GM19023 (cell line): ENCODE data around the gene KCNA10.
"Not testable (repeated sequence)": the region's sequence is repeated elsewhere in the genome, so short reads cannot be mapped to it uniquely, and the experiment has no call there.

Experiments used
- ATAC-seq: cut with Tn5 transposase; IDR thresholded peaks from one replicate; pipeline ENCODE4 v1.9.1; 2021; ENCODE audit warnings: mild to moderate bottlenecking, moderate library complexity; ENCODE audit not compliant: unreplicated experiment

Gene KCNA10

DNA sequence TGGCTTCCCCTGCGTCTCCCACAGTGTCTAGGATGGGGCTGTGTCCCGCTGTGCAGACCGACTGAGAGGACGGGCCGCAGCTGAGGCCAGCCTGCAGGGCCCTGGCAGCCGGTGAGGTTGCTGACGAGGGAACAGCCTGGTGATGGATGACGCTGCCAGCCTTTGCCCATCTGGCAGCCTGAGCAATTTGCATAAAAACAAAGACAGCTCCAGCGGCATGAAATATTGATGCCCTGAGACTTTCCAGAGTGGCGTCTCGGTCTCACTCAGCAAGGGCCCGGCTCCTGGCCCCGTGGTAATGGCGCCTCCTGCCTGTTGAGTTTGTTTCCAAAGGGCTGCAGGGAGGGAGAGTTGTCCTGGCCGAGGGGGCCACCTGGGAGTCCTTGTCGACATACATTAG, 19.1 kb upstream of the KCNA10 start:
- no peak for ATAC-seq

DNA sequence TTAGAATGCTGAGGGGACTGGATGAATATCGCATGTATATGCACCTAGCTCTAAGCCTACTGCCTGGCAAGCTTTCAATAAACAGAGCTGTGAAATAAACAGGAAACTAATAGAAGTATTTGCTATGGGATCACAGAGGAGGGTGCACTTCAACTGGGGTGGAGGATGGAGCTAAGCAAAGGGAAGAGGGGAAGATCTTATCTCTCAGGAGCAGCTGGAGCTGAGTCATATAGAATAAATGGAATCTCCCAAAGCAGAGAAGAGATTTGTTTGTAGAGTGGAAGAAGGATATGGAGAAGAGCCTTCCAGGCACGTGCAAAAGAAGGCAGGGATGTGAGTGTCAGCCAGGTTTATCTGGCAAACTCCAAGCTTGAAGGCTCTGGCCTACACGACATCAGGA, 17.0 kb upstream of the KCNA10 start:
- no peak for ATAC-seq

DNA sequence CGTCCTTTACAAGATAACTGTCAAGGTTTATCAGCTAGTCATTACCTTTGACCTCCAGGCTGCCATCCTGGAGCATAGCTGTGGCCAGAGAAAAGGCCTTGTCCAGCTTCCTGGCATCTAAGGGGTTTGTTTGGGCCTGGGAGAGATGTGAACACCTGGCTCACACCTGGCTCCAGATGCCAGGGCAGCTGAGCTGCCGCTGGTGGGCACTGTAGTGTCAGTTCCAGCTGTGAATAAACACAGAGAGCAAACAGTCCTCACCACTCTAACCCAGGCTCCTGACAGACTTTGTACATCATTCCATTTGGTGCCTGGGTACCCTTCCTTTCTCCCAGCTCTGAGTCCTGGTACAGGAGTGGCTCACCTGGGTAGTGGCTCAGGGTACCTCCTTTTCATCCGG, 14.3 kb upstream of the KCNA10 start:
- no peak for ATAC-seq

DNA sequence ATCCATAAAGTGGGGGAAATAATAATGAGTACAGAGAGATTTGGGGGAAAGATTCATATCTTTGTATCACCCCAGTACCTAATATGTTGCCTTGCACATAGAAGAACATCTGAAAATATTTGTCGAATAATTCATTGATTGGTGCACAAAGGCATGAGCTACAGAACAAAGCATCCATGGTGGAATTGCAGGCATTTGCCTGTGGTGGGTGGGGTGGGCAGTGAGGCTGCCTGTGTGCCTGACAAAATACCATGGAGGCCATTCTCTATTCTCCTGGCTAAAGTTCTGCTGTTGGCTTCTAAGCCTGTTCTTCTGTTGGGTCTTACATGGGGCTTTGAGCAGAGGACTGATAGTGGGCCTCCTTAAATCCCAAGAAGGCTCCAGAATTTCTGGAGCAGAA, 10.0 kb upstream of the KCNA10 start:
- ATAC-seq = no peak

DNA sequence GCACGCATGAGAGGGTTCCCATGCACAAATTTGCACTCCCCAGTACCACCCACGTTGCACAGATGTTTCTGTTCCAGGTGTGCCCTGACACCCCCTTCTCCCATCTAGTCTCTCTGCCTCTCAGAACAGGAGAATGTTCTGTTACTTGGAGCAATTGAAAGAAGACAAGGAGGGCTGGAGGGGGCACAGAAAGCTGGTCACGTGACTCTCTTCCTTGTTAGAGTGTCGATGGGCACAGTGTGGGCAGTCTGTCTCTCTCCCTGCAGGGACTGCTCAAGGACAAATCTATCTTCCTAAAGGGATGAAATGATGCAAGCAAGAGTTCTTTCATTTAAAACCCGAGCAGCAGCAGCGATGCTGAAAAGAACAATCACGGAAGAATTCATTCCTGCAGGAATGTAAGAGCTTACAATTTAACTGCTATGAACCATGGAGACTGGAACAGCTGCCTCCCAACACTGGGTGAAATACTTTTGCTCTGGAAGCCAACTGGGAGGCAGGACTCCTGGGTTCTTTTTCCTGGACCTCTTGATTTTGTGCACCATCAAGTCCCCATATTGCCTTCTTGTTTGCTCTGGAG, 7.3 kb upstream of the KCNA10 start:
- ATAC-seq = no peak

DNA sequence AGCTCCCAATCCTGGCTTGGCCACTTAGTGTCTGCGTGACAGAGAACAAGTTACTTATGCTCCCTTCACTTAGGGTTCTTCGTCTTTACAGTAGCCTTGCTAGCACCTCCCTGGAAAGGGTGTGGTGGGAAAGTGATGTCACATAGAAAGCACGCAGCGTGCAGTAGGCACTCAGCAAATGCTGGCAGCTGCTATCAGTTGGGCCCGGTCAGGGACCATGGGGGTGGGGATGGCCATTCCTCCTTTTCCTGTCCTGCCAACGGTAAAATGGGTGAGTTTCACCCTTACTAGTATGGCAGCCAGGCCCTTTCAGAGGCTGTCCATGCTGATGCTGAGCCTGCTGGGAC, 6.2 kb upstream of the KCNA10 start:
- ATAC-seq = no peak

DNA sequence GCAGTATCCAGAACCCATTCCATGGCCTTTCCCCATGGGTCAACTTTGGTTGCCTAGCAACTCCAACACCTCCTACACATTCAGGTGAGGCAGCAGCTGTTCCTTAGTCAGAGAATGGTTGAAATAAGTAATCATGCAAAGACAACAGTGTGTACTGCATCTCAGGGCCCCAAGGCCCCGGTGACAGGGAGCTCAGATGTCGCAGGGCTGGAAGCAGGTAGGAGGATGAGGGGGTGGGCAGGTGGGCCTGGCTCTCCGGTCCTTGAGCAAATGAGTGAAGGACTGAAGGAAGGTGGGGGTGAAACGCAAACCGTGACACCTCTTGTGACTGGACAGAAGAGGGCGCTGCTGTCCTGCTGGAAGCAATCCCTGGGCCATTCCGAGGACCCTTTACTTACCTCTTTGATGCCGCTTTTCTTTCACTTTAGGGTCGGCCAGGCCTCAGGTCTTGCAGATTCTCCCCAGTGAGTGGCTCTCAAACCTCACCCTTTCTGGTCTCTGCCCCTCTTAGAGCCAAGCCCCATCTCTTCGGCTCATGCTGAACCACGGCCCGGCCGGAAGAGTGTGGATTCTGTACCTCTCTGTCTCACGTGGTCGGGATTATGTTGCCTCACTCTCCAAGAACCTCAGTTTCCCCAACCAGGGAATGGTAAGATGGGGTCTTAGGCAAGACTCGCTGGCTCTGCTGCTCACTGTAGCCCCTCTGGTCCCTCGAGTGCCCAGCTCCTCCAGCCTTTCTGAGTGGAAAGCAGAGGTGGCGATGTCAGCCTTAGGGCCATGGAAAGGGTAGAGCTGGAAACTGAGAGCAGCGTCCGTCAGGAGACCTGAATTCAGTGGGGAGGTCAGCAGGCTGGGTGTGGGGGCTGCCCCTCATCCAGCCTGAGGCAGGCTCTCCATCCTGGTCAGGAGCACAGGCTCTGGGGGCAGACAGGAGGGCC, 5.6 kb upstream of the KCNA10 start:
- ATAC-seq = no peak

DNA sequence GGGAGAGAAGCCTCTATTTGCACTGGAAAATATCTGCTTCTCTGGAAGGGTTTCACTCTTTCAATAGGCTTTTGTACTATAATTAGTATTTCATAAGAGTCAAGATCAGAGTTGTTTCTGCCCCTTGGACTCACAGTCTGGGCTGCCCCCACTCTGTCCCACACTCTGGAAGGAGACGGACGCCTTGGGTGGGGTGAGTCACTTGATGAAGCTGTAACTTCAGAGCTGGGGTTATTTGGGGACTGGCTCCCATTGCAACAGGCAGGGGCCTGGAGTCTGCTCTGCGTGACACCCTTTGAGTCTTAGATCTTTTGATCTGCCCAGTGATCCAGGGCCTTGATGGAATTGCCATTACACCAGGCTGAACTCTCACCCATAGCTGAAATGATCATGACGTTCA, 4.0 kb upstream of the KCNA10 start:
- no peak for ATAC-seq

DNA sequence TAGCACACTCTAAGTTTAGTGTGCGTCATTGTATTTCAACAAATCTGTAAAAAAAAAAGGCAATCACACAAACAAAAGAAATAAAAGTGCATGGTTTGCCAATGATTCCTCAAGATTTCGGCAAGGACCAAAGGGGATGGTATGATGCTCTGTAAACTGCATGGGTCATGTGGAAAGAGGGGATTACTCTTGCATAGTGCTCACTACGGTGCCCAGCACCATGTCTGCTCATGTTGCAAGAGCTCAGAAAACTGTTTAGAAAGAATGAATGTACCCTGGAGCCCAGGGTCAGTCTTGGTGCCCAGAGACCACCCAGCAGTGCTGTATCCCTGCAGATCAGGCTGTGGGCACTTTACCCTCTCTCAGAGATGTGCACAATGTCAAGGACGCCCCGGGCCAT, 3.6 kb upstream of the KCNA10 start:
- no peak for ATAC-seq

DNA sequence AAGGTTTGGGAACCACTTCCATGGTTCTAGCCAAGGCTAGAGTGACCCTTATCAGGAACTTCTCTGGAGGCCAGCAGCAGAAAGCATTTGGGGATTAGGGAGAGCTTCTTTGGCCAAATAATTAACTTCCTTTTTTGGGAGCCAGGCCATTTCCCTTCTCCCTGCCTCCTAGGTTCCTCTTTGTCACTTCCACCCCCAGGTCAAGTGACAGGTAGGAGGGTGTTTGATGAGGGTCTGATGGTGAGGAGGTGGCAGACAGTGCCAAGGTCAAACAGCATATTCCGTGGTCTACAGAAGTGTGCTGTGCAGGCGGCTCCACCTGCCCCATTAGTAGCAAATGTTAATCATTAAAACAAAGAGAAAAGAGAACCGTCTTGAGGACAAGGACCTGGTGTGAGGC, 1.9 kb upstream of the KCNA10 start:
- ATAC-seq = no peak

DNA sequence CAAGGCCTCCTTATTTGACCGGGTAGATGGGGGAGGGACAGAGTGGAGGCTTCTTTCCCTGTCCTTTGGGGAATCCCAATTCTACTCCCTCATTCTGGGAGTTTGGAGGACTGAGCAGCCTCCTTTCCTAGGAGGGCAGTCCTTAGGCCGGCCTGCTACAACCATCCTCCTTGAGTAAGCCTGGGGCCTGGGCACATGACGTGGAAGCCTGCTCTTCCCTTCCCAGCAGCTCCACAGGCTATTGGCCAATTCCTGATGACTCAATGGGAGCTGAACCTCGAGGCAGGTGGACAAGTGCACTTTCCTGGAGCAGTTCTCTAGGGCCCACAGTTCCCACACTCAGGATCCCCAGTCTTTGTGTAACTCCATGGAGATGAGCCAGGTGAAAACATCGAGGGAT, 3.1 kb downstream of the KCNA10 start:
- ATAC-seq = no peak

DNA sequence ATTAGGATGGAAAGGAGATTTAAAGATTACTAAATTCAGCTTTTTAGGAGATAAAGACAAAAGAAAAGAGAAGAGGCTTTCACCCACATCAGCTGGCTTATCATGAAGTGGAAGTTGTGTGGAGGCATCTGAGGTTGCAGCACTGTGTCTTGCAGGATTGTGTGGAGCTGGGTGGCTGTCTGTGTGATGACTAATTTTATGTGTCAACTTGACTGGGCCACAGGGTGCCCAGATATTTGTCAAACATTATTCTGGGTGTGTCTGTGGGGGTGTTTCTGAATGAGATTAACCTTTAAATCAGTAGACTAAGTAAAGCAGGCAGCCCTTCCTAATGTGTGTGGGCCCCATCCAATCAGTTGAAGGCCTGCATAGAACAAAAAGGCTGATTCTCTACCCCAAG, 3.9 kb downstream of the KCNA10 start:
- no peak for ATAC-seq

DNA sequence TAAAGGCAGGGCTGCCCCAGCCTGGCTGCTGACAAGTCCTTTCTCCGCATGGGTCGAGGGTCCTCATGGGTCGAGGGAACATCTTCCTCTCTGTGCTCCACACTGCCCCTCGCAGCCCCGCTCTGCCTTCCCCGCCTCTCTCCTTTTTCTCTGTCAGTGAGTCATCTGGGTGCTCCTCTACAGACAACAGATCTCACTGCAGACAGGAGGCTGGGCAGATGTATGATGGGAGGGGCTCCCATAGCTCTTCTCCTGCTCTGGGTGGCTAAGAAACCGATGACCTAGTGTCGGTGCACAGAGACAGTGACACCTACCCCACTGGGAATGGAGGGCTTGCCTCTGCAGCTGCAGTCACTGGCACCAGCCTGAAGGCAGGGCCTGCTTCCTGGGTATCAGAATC, 5.5 kb downstream of the KCNA10 start:
- no peak for ATAC-seq

DNA sequence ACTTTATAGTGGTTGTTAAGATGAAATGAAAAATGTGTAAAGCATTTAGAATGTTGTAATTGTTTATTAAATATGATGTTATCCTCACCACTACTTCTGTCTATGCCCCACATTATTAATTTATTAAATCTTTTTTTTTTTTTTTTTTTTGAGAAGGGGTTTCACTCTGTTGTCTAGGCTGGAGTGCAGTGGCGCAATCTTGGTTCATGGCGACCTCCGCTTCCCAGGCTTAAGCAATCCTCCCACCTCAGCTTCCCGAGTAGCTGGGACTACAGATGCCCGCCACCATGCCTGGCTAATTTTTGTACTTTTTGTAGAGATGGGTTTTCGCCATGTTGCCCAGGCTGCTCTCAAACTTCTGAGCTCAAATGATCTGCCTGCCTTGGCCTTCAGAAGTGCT, 7.5 kb downstream of the KCNA10 start:
- no peak for ATAC-seq

DNA sequence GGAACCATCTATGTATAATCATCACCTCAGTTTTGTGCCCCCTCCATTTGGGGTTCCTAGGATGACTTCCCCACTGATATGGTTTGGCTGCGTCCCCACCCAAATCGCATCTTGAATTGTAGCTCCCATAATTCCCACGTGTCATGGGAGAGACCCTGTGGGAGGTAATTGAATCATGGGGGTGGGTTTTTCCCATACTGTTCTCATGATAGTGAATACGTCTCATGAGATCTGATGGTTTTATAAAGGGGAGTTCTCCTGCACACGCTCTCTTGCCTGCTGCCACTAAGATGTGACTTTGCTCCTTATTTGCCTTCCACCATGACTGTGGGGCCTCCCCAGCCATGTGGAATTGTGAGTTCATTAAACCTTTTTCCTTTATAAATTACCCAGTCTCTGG, 8.1 kb downstream of the KCNA10 start:
- ATAC-seq = not testable (repeated sequence)

DNA sequence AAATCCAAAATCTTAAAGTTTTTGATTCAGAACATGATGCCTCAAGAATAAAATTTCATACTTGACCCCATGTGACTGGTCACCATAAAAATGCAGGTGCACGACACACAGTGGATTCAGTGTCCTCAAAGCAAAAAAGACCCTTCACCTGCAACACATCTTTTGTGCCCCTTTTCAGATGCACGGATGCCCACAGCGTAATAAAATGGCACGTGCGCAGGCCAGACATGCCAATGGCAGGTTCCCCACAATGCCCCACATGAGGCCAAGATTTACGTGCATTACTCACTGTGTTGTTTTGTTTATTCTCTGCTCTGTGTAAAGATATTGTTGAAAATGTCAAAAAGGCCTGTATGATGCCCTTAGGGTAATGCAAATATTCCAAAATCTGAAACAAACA, 9.3 kb downstream of the KCNA10 start:
- no peak for ATAC-seq

DNA sequence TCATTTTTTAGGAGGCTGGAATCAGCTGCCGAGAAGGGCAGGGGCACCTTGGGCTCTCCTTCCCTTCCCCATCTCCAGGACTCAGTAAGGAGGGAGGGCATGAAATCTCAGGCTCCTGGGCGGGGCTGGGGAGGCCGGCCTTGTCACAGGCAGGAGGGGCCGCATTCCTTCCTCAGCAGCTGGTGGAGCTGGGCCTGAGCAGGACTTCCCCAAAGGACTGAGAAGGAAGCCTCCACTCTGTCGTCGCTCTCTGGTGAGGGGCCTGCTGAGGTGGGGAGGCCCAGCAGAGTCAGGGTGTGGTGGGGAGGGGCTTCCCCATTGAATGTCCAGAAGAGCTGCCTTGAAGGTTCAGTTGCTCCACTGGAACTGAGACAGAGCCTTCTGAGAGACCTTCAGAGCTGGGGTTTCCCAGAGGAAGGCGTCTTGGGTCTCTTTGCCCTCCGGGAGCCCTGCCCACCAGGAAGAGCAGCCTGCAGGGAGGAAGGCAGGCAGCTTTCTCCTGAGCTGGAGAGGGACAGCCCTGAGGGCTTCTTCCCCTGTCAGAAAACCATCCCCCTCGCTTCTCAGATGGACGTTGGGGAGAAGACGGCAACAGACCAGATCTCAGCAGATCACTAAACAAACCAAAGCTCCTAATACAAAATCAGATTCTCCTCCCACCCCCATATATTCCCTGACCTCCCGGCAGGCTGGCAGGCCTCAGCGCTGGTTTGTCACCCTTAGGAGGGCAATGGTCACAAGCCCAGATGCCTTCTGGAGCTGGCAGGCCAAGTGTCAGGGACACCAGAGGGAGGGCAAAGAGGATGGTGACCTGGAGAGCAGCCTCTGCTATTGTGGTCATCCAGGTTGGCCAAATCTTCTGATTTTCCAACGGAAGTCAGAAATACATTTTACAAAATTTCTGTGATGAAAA, 10.7 kb downstream of the KCNA10 start:
- ATAC-seq = no peak

DNA sequence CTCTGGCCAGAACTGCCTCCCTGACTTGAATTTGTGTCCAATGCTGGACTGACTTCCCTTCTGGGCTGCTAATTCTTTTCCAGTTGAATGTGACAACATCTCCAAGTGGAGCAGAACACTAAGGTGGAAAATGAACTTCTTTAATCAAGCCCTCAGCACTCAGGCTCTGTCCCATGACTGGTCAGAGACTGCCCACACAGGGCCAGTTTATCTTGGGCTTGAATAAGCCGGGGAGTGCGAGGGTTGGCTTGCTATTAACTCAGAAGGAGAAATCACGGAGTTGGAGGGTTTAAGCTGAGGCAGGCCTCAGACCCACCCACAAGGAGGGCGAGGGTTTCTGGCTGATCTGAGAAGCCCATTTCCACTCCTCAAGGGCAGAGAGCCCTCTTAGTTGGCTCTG, 12.4 kb downstream of the KCNA10 start:
- ATAC-seq = no peak

DNA sequence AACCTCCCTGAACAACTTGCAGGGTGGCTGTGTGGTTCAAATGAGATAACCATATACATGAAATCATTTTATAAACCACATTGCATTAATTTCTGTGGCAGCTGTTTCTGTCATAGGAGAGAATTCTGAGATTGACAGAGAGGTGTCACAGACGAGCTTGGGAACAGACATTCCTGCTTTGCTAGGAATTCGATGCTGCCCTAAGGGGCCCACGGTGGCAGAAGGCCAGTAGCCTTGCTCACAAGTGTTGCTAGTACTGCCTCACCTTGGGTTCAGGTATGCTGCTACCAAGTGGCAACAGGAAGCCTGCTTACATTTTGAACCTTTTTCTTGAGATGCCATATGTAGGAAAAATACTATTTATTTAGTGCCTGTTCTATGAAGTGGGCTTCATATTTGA, 13.4 kb downstream of the KCNA10 start:
- no peak for ATAC-seq

DNA sequence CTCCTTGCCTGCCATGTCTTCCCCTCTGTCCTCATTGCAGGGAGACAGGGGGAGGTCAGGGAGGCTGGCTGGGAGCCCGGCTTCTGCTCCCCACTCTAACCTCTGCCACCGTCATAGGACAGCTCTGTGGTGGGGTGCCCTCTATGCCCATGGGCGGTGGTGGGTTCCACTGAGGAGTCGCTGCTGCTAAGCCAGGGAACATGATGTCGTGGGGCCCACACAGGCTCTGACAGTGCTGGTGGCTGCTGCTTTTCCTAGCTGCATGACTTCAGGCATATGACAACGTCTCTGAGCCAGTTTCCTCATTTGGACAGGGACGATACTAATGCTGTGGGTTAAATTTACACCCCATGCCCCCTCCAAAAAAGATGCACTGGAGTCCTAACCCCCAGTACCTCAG, 14.7 kb downstream of the KCNA10 start:
- ATAC-seq = no peak

DNA sequence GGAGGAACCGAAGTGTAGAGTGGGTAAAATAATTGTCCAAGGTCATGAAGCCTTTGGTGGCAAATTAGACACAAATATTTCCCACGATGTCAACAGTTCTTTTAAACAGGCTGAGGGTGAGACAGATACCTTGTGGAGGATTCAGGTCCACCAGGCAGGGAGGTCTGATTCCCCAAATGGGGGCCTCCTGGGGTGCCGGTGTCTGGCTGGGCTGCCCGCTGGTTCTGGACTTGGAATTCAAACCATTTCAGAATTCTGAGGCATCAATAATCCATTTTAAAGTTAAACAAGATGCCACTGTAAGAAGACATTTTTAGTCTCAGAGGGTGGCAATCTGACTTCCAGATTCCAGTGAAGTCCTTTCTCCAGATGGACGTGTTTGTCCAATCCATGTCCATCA, 15.5 kb downstream of the KCNA10 start:
- no peak for ATAC-seq
